OCI-LY1 (cell line): ENCODE data around the gene PER1.

Experiments
- H2AFZ ChIP-seq: fragments of 200-600 bp; sonication (generic), shearing (Covaris generic); 2 replicates; pipeline ENCODE4 v1.6.0; 2014; ENCODE audit warnings: antibody characterized with exemption, mild to moderate bottlenecking, low read length
- H3F3A ChIP-seq: fragments of 200-600 bp; sonication (generic), shearing (Covaris generic); 2 replicates; pipeline ENCODE4 v1.6.0; 2014; ENCODE audit warnings: mild to moderate bottlenecking, antibody characterized with exemption, low read length, moderate library complexity; ENCODE audit not compliant: insufficient read depth
- H3K27ac ChIP-seq: fragments of 200-600 bp; sonication (generic); 2 replicates; pipeline ENCODE4 v1.5.1; 2014; ENCODE audit warnings: low read length, mixed run types, mild to moderate bottlenecking, low read depth; ENCODE audit not compliant: poor library complexity, severe bottlenecking
- H3K27me3 ChIP-seq: fragments of 200-600 bp; sonication (generic); 2 replicates; pipeline ENCODE4 v1.6.0; 2014; ENCODE audit warnings: antibody characterized with exemption, mild to moderate bottlenecking, low read length, moderate library complexity; ENCODE audit not compliant: insufficient read depth
- H3K36me3 ChIP-seq: fragments of 200-600 bp; sonication (generic); 2 replicates; pipeline ENCODE4 v1.6.1; 2014; ENCODE audit warnings: mild to moderate bottlenecking, antibody characterized with exemption, low read length, moderate library complexity, mixed read lengths; ENCODE audit not compliant: insufficient read depth
- H3K4me1 ChIP-seq: fragments of 200-600 bp; sonication (generic); 2 replicates; pipeline ENCODE4 v1.5.1; 2014; ENCODE audit warnings: mild to moderate bottlenecking, low read length, moderate library complexity; ENCODE audit not compliant: insufficient read depth, severe bottlenecking
- H3K4me2 ChIP-seq: fragments of 200-600 bp; sonication (generic), shearing (Covaris generic); 2 replicates; pipeline ENCODE4 v1.6.1; 2014; ENCODE audit warnings: low read length
- H3K4me3 ChIP-seq: fragments of 200-600 bp; sonication (generic); 2 replicates; pipeline ENCODE4 v1.5.1; 2014; ENCODE audit warnings: low read length, low read depth, mild to moderate bottlenecking, mixed read lengths; ENCODE audit not compliant: poor library complexity, severe bottlenecking
- H3K79me2 ChIP-seq: fragments of 200-600 bp; shearing (Covaris generic); 2 replicates; pipeline ENCODE4 v1.6.1; 2016; ENCODE audit warnings: mixed run types, low read length, mixed read lengths; ENCODE audit not compliant: insufficient read depth
- H3K9ac ChIP-seq: fragments of 200-600 bp; sonication (generic), shearing (Covaris generic); 2 replicates; pipeline ENCODE4 v1.6.1; 2014; ENCODE audit warnings: mild to moderate bottlenecking, low read length, mixed read lengths
- H3K9me2 ChIP-seq: fragments of 200-600 bp; sonication (generic), shearing (Covaris generic); 2 replicates; pipeline ENCODE4 v1.6.1; 2014; ENCODE audit warnings: low read depth, mild to moderate bottlenecking, low read length, mixed read lengths
- H3K9me3 ChIP-seq: fragments of 200-600 bp; shearing (Covaris generic); 2 replicates; pipeline ENCODE4 v1.6.1; 2014; ENCODE audit warnings: low read length, mixed read lengths
- H4K20me1 ChIP-seq: fragments of 200-600 bp; sonication (generic), shearing (Covaris generic); 2 replicates; pipeline ENCODE4 v1.6.0; 2016; ENCODE audit warnings: mild to moderate bottlenecking, low read length; ENCODE audit not compliant: insufficient read depth
- EZH2 ChIP-seq: fragments of 200-600 bp; sonication (generic), shearing (Covaris generic); IDR thresholded peaks from 2 replicates; pipeline ENCODE4 v1.8.0; 2017; ENCODE audit warnings: borderline replicate concordance, mixed run types, mild to moderate bottlenecking, antibody characterized with exemption, low read length, moderate library complexity, mixed read lengths
- TF ChIP-seq, protein P1 (sequence below): fragments of 200-600 bp; sonication (generic), shearing (Covaris generic); IDR thresholded peaks from 2 replicates; pipeline ENCODE4 v1.5.1; 2017; ENCODE audit warnings: mild to moderate bottlenecking, antibody characterized with exemption, low read length, moderate library complexity, mixed read lengths

PER1 gene, protein sequence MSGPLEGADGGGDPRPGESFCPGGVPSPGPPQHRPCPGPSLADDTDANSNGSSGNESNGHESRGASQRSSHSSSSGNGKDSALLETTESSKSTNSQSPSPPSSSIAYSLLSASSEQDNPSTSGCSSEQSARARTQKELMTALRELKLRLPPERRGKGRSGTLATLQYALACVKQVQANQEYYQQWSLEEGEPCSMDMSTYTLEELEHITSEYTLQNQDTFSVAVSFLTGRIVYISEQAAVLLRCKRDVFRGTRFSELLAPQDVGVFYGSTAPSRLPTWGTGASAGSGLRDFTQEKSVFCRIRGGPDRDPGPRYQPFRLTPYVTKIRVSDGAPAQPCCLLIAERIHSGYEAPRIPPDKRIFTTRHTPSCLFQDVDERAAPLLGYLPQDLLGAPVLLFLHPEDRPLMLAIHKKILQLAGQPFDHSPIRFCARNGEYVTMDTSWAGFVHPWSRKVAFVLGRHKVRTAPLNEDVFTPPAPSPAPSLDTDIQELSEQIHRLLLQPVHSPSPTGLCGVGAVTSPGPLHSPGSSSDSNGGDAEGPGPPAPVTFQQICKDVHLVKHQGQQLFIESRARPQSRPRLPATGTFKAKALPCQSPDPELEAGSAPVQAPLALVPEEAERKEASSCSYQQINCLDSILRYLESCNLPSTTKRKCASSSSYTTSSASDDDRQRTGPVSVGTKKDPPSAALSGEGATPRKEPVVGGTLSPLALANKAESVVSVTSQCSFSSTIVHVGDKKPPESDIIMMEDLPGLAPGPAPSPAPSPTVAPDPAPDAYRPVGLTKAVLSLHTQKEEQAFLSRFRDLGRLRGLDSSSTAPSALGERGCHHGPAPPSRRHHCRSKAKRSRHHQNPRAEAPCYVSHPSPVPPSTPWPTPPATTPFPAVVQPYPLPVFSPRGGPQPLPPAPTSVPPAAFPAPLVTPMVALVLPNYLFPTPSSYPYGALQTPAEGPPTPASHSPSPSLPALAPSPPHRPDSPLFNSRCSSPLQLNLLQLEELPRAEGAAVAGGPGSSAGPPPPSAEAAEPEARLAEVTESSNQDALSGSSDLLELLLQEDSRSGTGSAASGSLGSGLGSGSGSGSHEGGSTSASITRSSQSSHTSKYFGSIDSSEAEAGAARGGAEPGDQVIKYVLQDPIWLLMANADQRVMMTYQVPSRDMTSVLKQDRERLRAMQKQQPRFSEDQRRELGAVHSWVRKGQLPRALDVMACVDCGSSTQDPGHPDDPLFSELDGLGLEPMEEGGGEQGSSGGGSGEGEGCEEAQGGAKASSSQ (N-terminal part only)

DNA sequence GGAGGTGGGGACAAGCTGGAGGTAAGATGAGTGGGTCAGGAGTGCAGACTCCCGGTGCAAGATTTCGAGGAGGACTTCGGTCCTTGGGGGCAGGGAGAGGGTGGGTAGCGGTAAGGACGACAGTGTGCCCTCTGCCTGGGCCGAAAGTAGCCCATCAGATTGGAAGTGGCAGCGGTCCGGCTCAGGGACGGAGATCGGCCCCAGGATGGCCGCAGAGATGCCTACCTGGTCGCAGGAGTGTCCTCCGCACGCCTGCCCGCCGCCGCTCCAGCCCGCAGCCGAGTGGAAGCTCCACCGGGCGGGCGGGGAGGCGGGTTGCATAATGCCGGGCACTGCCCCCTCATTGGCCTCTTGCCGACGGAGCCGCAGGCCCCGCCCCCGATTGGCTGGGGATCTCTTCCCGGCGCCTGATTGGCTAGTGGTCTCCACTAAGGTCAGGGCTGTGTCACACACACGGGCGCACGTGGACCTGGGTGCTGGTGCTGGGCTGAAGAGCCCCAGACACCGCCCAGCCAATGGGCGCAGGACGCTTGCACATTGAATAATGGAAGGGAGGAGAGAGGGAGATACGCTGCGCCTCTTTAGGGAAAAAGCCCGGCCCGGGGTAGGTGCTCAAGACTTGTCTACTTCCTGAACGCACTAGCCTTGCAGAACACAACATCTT, at the start of gene PER1:
PER1 (minus strand) TSS at position 293 of the 664 bp plus-strand sequence. CDS start 1,698 bp downstream, outside the sequence.
- H3K27ac ChIP-seq: peak within 1 kb of the TSS; percentile 63
- H3K9ac ChIP-seq: peak within 1 kb of the TSS; percentile 66
- H3K27me3 ChIP-seq: no peaks in the 10 kb centered on the region
- peak within 1 kb of the TSS; percentile 70 for H3K4me3 ChIP-seq
- no peaks in the 10 kb centered on the region for H3F3A ChIP-seq
- H3K9me2 ChIP-seq: no peaks in the 10 kb centered on the region
- H3K79me2 ChIP-seq: no peaks in the 10 kb centered on the region
- H2AFZ ChIP-seq: no peak within 1 kb of the TSS
- H4K20me1 ChIP-seq: no peaks in the 10 kb centered on the region
- peaks cover 21% of the 10 kb centered on the region for H3K36me3 ChIP-seq
- no peak for TF ChIP-seq EZH2
- TF ChIP-seq, protein P1, sequence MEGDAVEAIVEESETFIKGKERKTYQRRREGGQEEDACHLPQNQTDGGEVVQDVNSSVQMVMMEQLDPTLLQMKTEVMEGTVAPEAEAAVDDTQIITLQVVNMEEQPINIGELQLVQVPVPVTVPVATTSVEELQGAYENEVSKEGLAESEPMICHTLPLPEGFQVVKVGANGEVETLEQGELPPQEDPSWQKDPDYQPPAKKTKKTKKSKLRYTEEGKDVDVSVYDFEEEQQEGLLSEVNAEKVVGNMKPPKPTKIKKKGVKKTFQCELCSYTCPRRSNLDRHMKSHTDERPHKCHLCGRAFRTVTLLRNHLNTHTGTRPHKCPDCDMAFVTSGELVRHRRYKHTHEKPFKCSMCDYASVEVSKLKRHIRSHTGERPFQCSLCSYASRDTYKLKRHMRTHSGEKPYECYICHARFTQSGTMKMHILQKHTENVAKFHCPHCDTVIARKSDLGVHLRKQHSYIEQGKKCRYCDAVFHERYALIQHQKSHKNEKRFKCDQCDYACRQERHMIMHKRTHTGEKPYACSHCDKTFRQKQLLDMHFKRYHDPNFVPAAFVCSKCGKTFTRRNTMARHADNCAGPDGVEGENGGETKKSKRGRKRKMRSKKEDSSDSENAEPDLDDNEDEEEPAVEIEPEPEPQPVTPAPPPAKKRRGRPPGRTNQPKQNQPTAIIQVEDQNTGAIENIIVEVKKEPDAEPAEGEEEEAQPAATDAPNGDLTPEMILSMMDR: no peak
- peaks cover 56% of the 10 kb centered on the region for H3K4me1 ChIP-seq
- no peaks in the 10 kb centered on the region for H3K9me3 ChIP-seq
- H3K4me2 ChIP-seq: peak within 1 kb of the TSS; percentile 77

DNA sequence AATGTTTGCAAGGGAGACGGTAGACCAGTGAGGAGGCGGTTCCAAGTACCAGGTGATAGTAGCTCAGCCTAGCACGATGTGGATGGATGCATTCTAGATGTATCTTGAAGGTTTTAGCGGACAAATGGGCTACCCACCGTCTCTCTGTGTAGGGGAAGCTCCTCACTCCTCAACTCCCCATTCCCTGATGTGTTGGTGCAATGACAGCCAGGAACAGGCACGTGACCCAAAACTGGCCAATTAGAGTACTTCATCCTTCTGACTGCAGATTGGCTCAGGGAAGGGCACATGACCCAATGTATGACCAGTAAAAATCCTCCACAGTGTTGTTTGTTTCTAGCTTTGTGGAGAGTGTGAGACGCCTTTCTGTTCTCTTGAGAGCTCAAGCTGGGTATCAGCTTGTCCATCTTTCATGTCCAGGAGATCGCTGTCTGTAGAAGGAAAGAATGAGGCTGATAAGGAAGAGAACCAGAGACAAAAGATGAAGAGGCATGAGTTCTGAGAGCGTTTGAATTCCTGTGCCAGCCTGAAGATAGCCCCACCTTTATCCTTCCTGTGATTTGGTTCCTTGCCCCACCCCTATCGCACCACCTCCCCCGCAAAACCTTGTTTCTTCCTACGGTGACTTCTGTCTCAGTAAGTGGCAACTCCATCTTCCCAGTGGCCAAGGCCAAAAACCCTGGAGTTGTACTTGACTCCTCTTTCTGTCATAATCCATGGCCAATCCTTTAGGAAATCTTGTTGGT, 40.0 kb upstream of the PER1 start:
- Histone ChIP-seq H3F3A (peaks cover 11% of the 10 kb centered on the region; the same call in 1 of the 2 replicates), H3K9me3 (no peaks in the 10 kb centered on the region), H3K9me2 (no peaks in the 10 kb centered on the region), H3K4me1 (peaks cover 52% of the 10 kb centered on the region), H2AFZ (no peak overlapping the region), H3K4me2 (peak overlapping the region; percentile 73), H3K27me3 (no peaks in the 10 kb centered on the region), H3K4me3 (peak overlapping the region; percentile 62), H4K20me1 (no peaks in the 10 kb centered on the region), H3K9ac (peak overlapping the region; percentile 58), H3K27ac (peak overlapping the region; percentile 85), H3K36me3 (no peaks in the 10 kb centered on the region), H3K79me2 (no peaks in the 10 kb centered on the region)
- TF ChIP-seq, protein P1: no peak
- no peak for TF ChIP-seq EZH2
